B cell (primary cell): ENCODE data around the gene ZNF91. TPM values are rescaled to one million over a fixed set of nuclear protein-coding genes. Genes with fewer than 3 reads are reported as not detected.
"Not testable (repeated sequence)": the region's sequence is repeated elsewhere in the genome, so short reads cannot be mapped to it uniquely, and the experiment has no call there.

Experiments
- ATAC-seq: fragments of 200-7000 bp; cut with Tn5 transposase; one replicate; pipeline ENCODE4 v1.10.0; 2021; ENCODE audit warnings: low read depth, mild to moderate bottlenecking, moderate number of reproducible peaks, moderate library complexity
- CTCF ChIA-PET: fragments of 350-600 bp; sonication (Branson Sonifier 250); formaldehyde crosslinking; loops from one replicate; lab custom pipeline; 2021; ENCODE audit warnings: antibody characterized with exemption, inconsistent platforms; lab: Charles Lee
- POLR2A ChIA-PET: fragments of 350-600 bp; sonication (Branson Sonifier 250); formaldehyde crosslinking; loops from one replicate; lab custom pipeline; 2021; ENCODE audit warnings: antibody characterized with exemption; lab: Charles Lee
- DNase-seq: peaks from one replicate; pipeline ENCODE4 v3.0.0; 2013
- H2AFZ ChIP-seq: 2 replicates; pipeline ENCODE4 v1.6.1; 2012; ENCODE audit warnings: mild to moderate bottlenecking, low read depth, low read length; ENCODE audit not compliant: insufficient read depth, poor library complexity, severe bottlenecking
- H3K27ac ChIP-seq, 2 donors: 1 replicate in 1 of 2; 2 replicates in 1 of 2; pipeline ENCODE4 v1.5.1; 2012 to 2013; ENCODE audit warnings: low read length in 2 of 2, mild to moderate bottlenecking in 2 of 2, moderate library complexity in 1 of 2
- H3K27me3 ChIP-seq, 4 experiments: fragments of 200-600 bp in 1 of 4; sonication (generic) in 1 of 4; replicated peaks in 1 of 4; 1 replicate in 2 of 4; 2 replicates in 2 of 4; pipeline versions ENCODE4 v1.6.1 to v1.7.0; 2013 to 2016; ENCODE audit warnings: low read length in 3 of 4, mild to moderate bottlenecking in 2 of 4, mixed read lengths in 1 of 4, moderate library complexity in 1 of 4; ENCODE audit not compliant: insufficient read depth in 4 of 4, control insufficient read depth in 3 of 4; ENCODE audit errors: control extremely low read depth in 1 of 4
- H3K36me3 ChIP-seq, 2 experiments: replicated peaks in 1 of 2; 1 replicate in 1 of 2; 2 replicates in 1 of 2; pipeline versions ENCODE4 v1.6.1 to v1.7.1; 2013; ENCODE audit warnings: low read length in 1 of 2; ENCODE audit not compliant: insufficient read depth in 2 of 2, control insufficient read depth in 1 of 2; ENCODE audit errors: control extremely low read depth in 1 of 2, extremely low read depth in 1 of 2
- H3K4me1 ChIP-seq, 2 donors: fragments of 200-600 bp in 1 of 2; sonication (generic) in 1 of 2; 1 replicate in 1 of 2; 2 replicates in 1 of 2; pipeline versions ENCODE4 v1.5.1 to v1.6.1; 2013 to 2017; ENCODE audit warnings: low read length in 2 of 2; ENCODE audit not compliant: control insufficient read depth in 2 of 2, insufficient read depth in 2 of 2
- H3K4me2 ChIP-seq: replicated peaks from 2 replicates; pipeline ENCODE3; 2012; ENCODE audit warnings: mild to moderate bottlenecking, low read depth, low read length; ENCODE audit not compliant: poor library complexity, severe bottlenecking
- H3K4me3 ChIP-seq, 5 experiments: fragments of 200-600 bp in 1 of 5; sonication (generic) in 1 of 5; 1 replicate in 3 of 5; 2 replicates in 2 of 5; pipeline versions ENCODE4 v1.5.1 to v1.7.0; 2011 to 2016; ENCODE audit warnings: low read length in 4 of 5, mild to moderate bottlenecking in 4 of 5, low read depth in 2 of 5, control low read depth in 1 of 5, moderate library complexity in 1 of 5; ENCODE audit not compliant: insufficient read depth in 1 of 5; ENCODE audit errors: control extremely low read depth in 1 of 5, extremely low read depth in 1 of 5
- H3K79me2 ChIP-seq: fragments of 200-600 bp; sonication (generic); one replicate; pipeline ENCODE4 v1.6.0; 2016; ENCODE audit warnings: low read length; ENCODE audit not compliant: control insufficient read depth, insufficient read depth
- H3K9ac ChIP-seq: fragments of 200-600 bp; sonication (generic); 2 replicates; pipeline ENCODE4 v1.6.1; 2017; ENCODE audit warnings: mild to moderate bottlenecking, low read length, moderate library complexity
- H3K9me3 ChIP-seq, 3 donors: one replicate each; pipeline versions ENCODE4 v1.6.1 to v1.7.1; 2013; ENCODE audit warnings: low read length in 2 of 3; ENCODE audit not compliant: control insufficient read depth in 2 of 3, insufficient read depth in 1 of 3; ENCODE audit errors: control extremely low read depth in 1 of 3
- H4K20me1 ChIP-seq: 2 replicates; pipeline ENCODE4 v1.6.0; 2012; ENCODE audit warnings: mild to moderate bottlenecking, low read length; ENCODE audit not compliant: insufficient read depth, control insufficient read depth, poor library complexity, severe bottlenecking
- H3K27ac Mint-ChIP-seq: one replicate; pipeline ENCODE4 v1.8.0; 2021; ENCODE audit warnings: mixed read lengths
- H3K27me3 Mint-ChIP-seq: one replicate; pipeline ENCODE4 v1.8.0; 2021; ENCODE audit warnings: mixed read lengths
- H3K4me1 Mint-ChIP-seq: one replicate; pipeline ENCODE4 v1.8.0; 2021; ENCODE audit warnings: mixed read lengths
- H3K4me3 Mint-ChIP-seq: one replicate; pipeline ENCODE4 v1.8.0; 2021; ENCODE audit warnings: mixed read lengths
- H3K9me3 Mint-ChIP-seq: one replicate; pipeline ENCODE4 v1.8.0; 2022; ENCODE audit warnings: mixed read lengths; ENCODE audit not compliant: insufficient read depth
- EZH2 ChIP-seq: IDR thresholded peaks from 2 replicates; pipeline ENCODE4 v1.6.1; 2012; ENCODE audit warnings: borderline replicate concordance, low read depth, mild to moderate bottlenecking, moderate library complexity, low read length; ENCODE audit not compliant: insufficient read depth, poor library complexity, severe bottlenecking
- WGBS: methylation state at CpG from one replicate; pipeline ENCODE4 v1.1.5; 2013; ENCODE audit warnings: missing lambda C conversion rate; ENCODE audit not compliant: insufficient coverage; 5-methylcytosine and 5-hydroxymethylcytosine counted together
- intact Hi-C: fragments of 100-400 bp; cut with micrococcal nuclease; formaldehyde crosslinking; loops from one replicate; pipeline ENCODE4 v1.10.0; 2022
- polyA plus RNA-seq: library from polyadenylated mRNA; depleted of rRNA; stranded (reverse); fragments of >200 nt; gene quantifications from 2 replicates; pipeline ENCODE4 v1.2.3, GENCODE V29; 2012
- small RNA-seq: library from RNA; depleted of rRNA; stranded (forward); fragments of <200 nt; gene quantifications from one replicate; pipeline ENCODE3, GENCODE V24; 2012; ENCODE audit warnings: low replicate concordance, low read depth; ENCODE audit not compliant: insufficient read length
- total RNA-seq, 2 donors: library from RNA; stranded (reverse); fragments of 120-200 nt in 1 of 2; gene quantifications; 1 replicate in 1 of 2; 2 replicates in 1 of 2; pipeline versions ENCODE4 v1.2.3 to v1.2.4, GENCODE V29; 2013 to 2022
- TF ChIP-seq, protein P1 (sequence below): fragments of 200-600 bp; IDR thresholded peaks from one replicate; pipeline ENCODE4 v1.8.0; 2022; ENCODE audit warnings: antibody characterized with exemption, mild to moderate bottlenecking

ZNF91 gene
- total and polyA plus RNA-seq, 2 donors (not counting 1 experiment from before 2014, with no cell fraction given): 17.9 to 79.6 TPM

DNA sequence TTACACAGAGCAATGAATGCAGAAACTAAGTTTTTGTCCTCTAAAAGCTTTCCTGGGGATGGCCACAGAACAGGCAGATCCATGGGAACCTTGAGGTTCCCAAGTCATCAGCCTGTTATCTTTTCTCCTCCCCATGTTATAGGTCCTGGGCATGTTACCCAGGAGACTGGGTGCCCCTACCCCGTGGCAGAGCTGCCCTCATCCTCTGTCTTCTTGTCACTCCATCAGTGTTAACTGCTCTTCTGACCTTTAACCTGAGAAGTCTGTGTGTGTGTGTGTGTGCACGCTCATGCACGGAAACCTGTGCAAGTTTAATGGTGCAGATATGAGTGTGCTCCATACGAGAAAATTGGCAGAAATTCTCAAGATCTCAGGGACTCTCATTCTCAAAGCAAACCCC lies 101.1 kb downstream of the ZNF91 start:
- Mint-ChIP-seq H3K4me1 (no peaks in the 10 kb centered on the region), H3K9me3 (peaks cover 6% of the 10 kb centered on the region), H3K27me3 (no peaks in the 10 kb centered on the region), H3K4me3 (no peak overlapping the region), H3K27ac (no peak overlapping the region)
- Histone ChIP-seq H2AFZ (no peak overlapping the region), H3K27me3 (no peaks in the 10 kb centered on the region), H3K9ac (no peak overlapping the region), H3K36me3 (no peaks in the 10 kb centered on the region), H3K4me3 (no peak overlapping the region), H3K4me1 (no peaks in the 10 kb centered on the region), H4K20me1 (no peaks in the 10 kb centered on the region), H3K79me2 (no peaks in the 10 kb centered on the region), H3K27ac (no peak overlapping the region), H3K4me2 (no peak overlapping the region), H3K9me3 (peaks cover 0 to 11% (median 0%) of the 10 kb centered on the region in 3 donors)
- WGBS: 83% methylated on average over 1 of the region's 4 CpGs
- TF ChIP-seq EZH2: no peak
- TF ChIP-seq, protein P1, sequence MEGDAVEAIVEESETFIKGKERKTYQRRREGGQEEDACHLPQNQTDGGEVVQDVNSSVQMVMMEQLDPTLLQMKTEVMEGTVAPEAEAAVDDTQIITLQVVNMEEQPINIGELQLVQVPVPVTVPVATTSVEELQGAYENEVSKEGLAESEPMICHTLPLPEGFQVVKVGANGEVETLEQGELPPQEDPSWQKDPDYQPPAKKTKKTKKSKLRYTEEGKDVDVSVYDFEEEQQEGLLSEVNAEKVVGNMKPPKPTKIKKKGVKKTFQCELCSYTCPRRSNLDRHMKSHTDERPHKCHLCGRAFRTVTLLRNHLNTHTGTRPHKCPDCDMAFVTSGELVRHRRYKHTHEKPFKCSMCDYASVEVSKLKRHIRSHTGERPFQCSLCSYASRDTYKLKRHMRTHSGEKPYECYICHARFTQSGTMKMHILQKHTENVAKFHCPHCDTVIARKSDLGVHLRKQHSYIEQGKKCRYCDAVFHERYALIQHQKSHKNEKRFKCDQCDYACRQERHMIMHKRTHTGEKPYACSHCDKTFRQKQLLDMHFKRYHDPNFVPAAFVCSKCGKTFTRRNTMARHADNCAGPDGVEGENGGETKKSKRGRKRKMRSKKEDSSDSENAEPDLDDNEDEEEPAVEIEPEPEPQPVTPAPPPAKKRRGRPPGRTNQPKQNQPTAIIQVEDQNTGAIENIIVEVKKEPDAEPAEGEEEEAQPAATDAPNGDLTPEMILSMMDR: no peak
- ChIA-PET POLR2A (no interaction called here), CTCF (no interaction called here)
- ATAC-seq (no peak), DNase-seq (no peak)
- intact Hi-C loops: no loop called here

DNA sequence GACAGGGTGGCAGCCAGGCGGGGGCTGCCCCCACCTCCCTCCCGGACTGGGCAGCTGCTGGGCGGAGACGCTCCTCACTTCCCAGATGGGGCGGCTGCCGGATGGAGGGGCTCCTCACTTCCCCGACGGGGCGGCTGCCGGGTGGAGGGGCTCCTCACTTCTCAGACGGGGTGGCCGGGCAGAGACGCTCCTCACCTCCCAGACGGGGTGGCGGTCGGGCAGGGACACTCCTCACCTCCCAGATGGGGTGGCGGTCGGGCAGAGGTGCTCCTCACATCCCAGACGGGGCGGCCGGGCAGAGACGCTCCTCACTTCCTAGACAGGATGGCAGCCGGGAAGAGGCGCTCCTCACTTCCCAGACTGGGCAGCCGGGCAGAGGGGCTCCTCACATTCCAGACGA lies 105.3 kb downstream of the ZNF91 start:
- H3K4me3 Mint-ChIP-seq, H3K9ac ChIP-seq, intact Hi-C loops, H3K79me2 ChIP-seq, CTCF ChIA-PET, H3K27me3 Mint-ChIP-seq, H3K4me3 ChIP-seq, H3K4me1 Mint-ChIP-seq, ATAC-seq, H3K27me3 ChIP-seq, DNase-seq, H3K27ac Mint-ChIP-seq, H3K4me1 ChIP-seq, H3K36me3 ChIP-seq, H4K20me1 ChIP-seq, H3K27ac ChIP-seq, H3K4me2 ChIP-seq, POLR2A ChIA-PET, H3K9me3 Mint-ChIP-seq, H2AFZ ChIP-seq: not testable (repeated sequence)
- peaks cover 0 to 11% (median 1%) of the 10 kb centered on the region in 3 donors for H3K9me3 ChIP-seq
- WGBS: 98% methylated on average over 26 of the region's 26 CpGs

Small RNAs within 50 kb of the gene (small RNA-seq; reads per million reads assigned to genes)
- not detected for gene VN1R91P

Other genes starting within 250 kb of the ZNF91 start
- 7.9 and 10.0 TPM in 2 replicates for gene ZNF724, start 145.1 kb downstream of the ZNF91 start, total RNA-seq
- 0.94 and 1.6 TPM in 2 replicates for gene ZNF724, start 145.1 kb downstream of the ZNF91 start, polyA plus RNA-seq